Natural killer cell (primary cell): ENCODE data around the gene CFB. TPM values are rescaled to one million over a fixed set of nuclear protein-coding genes. Genes with fewer than 3 reads are reported as not detected.

ENCODE experiments used
- ATAC-seq, 3 donors: fragments of 150-1000 bp in 2 of 3; fragments of 200-7000 bp in 1 of 3; cut with Tn5 transposase; 1 replicate in 1 of 3; 2 replicates in 2 of 3; pipeline ENCODE4 v1.10.0; 2021; ENCODE audit warnings: mild to moderate bottlenecking in 2 of 3, moderate library complexity in 2 of 3
- DNase-seq, 2 donors: peaks; one replicate each; pipeline versions ENCODE4 v3.0.0 to v3.0.0-alpha.2; 2013 to 2021; ENCODE audit warnings: mixed read lengths in 1 of 2
- H3K27ac ChIP-seq: one replicate; pipeline ENCODE4 v1.5.1; 2013; ENCODE audit warnings: mild to moderate bottlenecking, low read length
- H3K27me3 ChIP-seq: one replicate; pipeline ENCODE4 v1.6.1; 2013; ENCODE audit warnings: low read length; ENCODE audit not compliant: control insufficient read depth, insufficient read depth
- H3K36me3 ChIP-seq: one replicate; pipeline ENCODE4 v1.6.1; 2013; ENCODE audit warnings: low read length; ENCODE audit not compliant: control insufficient read depth, insufficient read depth
- H3K4me1 ChIP-seq: one replicate; pipeline ENCODE4 v1.6.1; 2013; ENCODE audit warnings: low read length; ENCODE audit not compliant: control insufficient read depth, insufficient read depth
- H3K4me3 ChIP-seq: one replicate; pipeline ENCODE4 v1.5.1; 2013; ENCODE audit warnings: low read length
- H3K9me3 ChIP-seq: one replicate; pipeline ENCODE4 v1.6.1; 2013; ENCODE audit warnings: low read length; ENCODE audit not compliant: control insufficient read depth, insufficient read depth
- H3K27ac Mint-ChIP-seq, 2 donors: one replicate each; pipeline ENCODE4 v1.8.0; 2022; ENCODE audit warnings: mild to moderate bottlenecking in 2 of 2, mixed read lengths in 2 of 2, moderate library complexity in 1 of 2
- H3K27me3 Mint-ChIP-seq, 2 donors: one replicate each; pipeline ENCODE4 v1.8.0; 2022; ENCODE audit warnings: low read depth in 2 of 2, mixed read lengths in 2 of 2
- H3K36me3 Mint-ChIP-seq: one replicate; pipeline ENCODE4 v1.8.0; 2022; ENCODE audit warnings: mixed read lengths
- H3K4me1 Mint-ChIP-seq, 2 donors: one replicate each; pipeline ENCODE4 v1.8.0; 2022; ENCODE audit warnings: mixed read lengths in 2 of 2
- H3K4me3 Mint-ChIP-seq: one replicate; pipeline ENCODE4 v1.8.0; 2022; ENCODE audit warnings: mild to moderate bottlenecking, moderate library complexity, mixed read lengths
- H3K9me3 Mint-ChIP-seq, 2 donors: one replicate each; pipeline ENCODE4 v1.8.0; 2022; ENCODE audit warnings: mixed read lengths in 2 of 2
- CTCF ChIP-seq: fragments of 200-600 bp; IDR thresholded peaks from one replicate; pipeline ENCODE4 v1.8.0; 2022; ENCODE audit warnings: antibody characterized with exemption
- WGBS: methylation state at CpG from one replicate; pipeline ENCODE4 v1.1.7; 2013; ENCODE audit warnings: missing lambda C conversion rate; ENCODE audit not compliant: insufficient coverage; 5-methylcytosine and 5-hydroxymethylcytosine counted together
- intact Hi-C: fragments of 100-400 bp; cut with micrococcal nuclease; formaldehyde crosslinking; loops from one replicate; pipeline ENCODE4 v1.14.2; 2022
- total RNA-seq, 4 donors: library from RNA; stranded (reverse); fragments of 120-200 nt in 1 of 4; gene quantifications; one replicate each; pipeline versions ENCODE4 v1.2.3 to v1.2.4, GENCODE V29; 2013 to 2022

The CFB gene
- total RNA-seq, 3 donors from 2014 or later (not counting 1 experiment from before 2014, with no cell fraction given): 0.45 TPM; not detected in 2

GRCh38 chr6:31954511-31954910, 8.6 kb downstream of the CFB start:
- DNase-seq: no peak
- 97% methylated on average over 28 of the region's 28 CpGs for WGBS
- H3K4me1 Mint-ChIP-seq: peaks cover 22 to 26% of the 10 kb centered on the region in 2 donors
- peaks cover 43% of the 10 kb centered on the region for H3K36me3 ChIP-seq
- H3K4me3 ChIP-seq: no peak overlapping the region
- peaks cover 14% of the 10 kb centered on the region for H3K36me3 Mint-ChIP-seq
- H3K9me3 ChIP-seq: no peaks in the 10 kb centered on the region
- no peak for ATAC-seq
- peak overlapping the region in 1 of 2 donors; percentile 47 for H3K27ac Mint-ChIP-seq
- H3K27ac ChIP-seq: no peak overlapping the region
- no peaks in the 10 kb centered on the region for H3K27me3 ChIP-seq
- H3K4me3 Mint-ChIP-seq: no peak overlapping the region
- no peak for TF ChIP-seq CTCF
- H3K27me3 Mint-ChIP-seq: no peaks in the 10 kb centered on the region
- intact Hi-C loops: no loop called here
- H3K4me1 ChIP-seq: peaks cover 12% of the 10 kb centered on the region
- H3K9me3 Mint-ChIP-seq: no peaks in the 10 kb centered on the region

- 93% methylated on average over 3 of the region's 3 CpGs for WGBS
- H3K27ac Mint-ChIP-seq: peak overlapping the region; percentile 97 to 98
- no peak for DNase-seq
- intact Hi-C loops: loop anchor here (5.0 kb wide), 1 partner anchor 59 kb away; the partner anchor contains the start of gene EHMT2
- Histone ChIP-seq H3K36me3 (peaks cover 60% of the 10 kb centered on the region), H3K27me3 (no peaks in the 10 kb centered on the region), H3K4me1 (peaks cover 22% of the 10 kb centered on the region), H3K9me3 (no peaks in the 10 kb centered on the region), H3K4me3 (no peak overlapping the region), H3K27ac (no peak overlapping the region)
- H3K27me3 Mint-ChIP-seq: no peaks in the 10 kb centered on the region
- H3K36me3 Mint-ChIP-seq: peaks cover 14% of the 10 kb centered on the region
- TF ChIP-seq CTCF: no peak
- H3K4me3 Mint-ChIP-seq: peak overlapping the region; percentile 96
- H3K4me1 Mint-ChIP-seq: peaks cover 25 to 39% of the 10 kb centered on the region in 2 donors
- ATAC-seq: no peak
- H3K9me3 Mint-ChIP-seq: no peaks in the 10 kb centered on the region
These were observed 10.9 kb downstream of the CFB start for GRCh38 chr6:31956796-31957195.

- peak overlapping the region; percentile 96 for H3K4me3 Mint-ChIP-seq
- peak overlapping the region; percentile 97 to 98 for H3K27ac Mint-ChIP-seq
- peaks cover 14% of the 10 kb centered on the region for H3K36me3 Mint-ChIP-seq
- H3K27ac ChIP-seq: peak overlapping the region; percentile 88
- peak overlapping the region; percentile 70 for H3K4me3 ChIP-seq
- peaks cover 22% of the 10 kb centered on the region for H3K4me1 ChIP-seq
- H3K36me3 ChIP-seq: peaks cover 63% of the 10 kb centered on the region
- peak; percentile 0 to 4 (median 2) for ATAC-seq
- WGBS: 11% methylated on average over 11 of the region's 11 CpGs
- no peak for DNase-seq
- no peak for TF ChIP-seq CTCF
- H3K9me3 Mint-ChIP-seq: no peaks in the 10 kb centered on the region
- H3K4me1 Mint-ChIP-seq: peaks cover 31 to 43% of the 10 kb centered on the region in 2 donors
- no peaks in the 10 kb centered on the region for H3K27me3 Mint-ChIP-seq
- no peaks in the 10 kb centered on the region for H3K27me3 ChIP-seq
- H3K9me3 ChIP-seq: no peaks in the 10 kb centered on the region
- intact Hi-C loops: loop anchor here (1.0 to 5.0 kb wide), 2 partner anchors 14 to 61 kb away; partner anchors contain the start of genes DXO and EHMT2
These were observed 12.5 kb downstream of the CFB start for GRCh38 chr6:31958412-31958740.
